GM23338 (cell line): Measurements from ENCODE around the gene PID1.

ENCODE experiments used
- CREB1 ChIP-seq: fragments of 250-450 bp; sonication (Bioruptor Pico); IDR thresholded peaks from 2 replicates; pipeline ENCODE4 v1.5.0; 2020; ENCODE audit warnings: low read depth, mild to moderate bottlenecking, moderate library complexity
- EZH2 ChIP-seq: fragments of 200-600 bp; sonication (generic); IDR thresholded peaks from one replicate; pipeline ENCODE4 v1.8.0; 2017; ENCODE audit warnings: antibody characterized with exemption, mild to moderate bottlenecking, low read depth; ENCODE audit not compliant: unreplicated experiment
- EZH2phosphoT487 ChIP-seq: fragments of 200-600 bp; sonication (generic); IDR thresholded peaks from one replicate; pipeline ENCODE4 v1.8.1; 2018; ENCODE audit warnings: antibody characterized with exemption; ENCODE audit not compliant: unreplicated experiment
- POLR2AphosphoS5 ChIP-seq: IDR thresholded peaks from 2 replicates; pipeline ENCODE4 v1.6.1; 2016; ENCODE audit warnings: antibody characterized with exemption, low read depth
- ZNF114 ChIP-seq: fragments of 250-450 bp; sonication (Bioruptor Pico); IDR thresholded peaks from 2 replicates; pipeline ENCODE4 v1.5.0; 2020; ENCODE audit warnings: mild to moderate bottlenecking, moderate library complexity
- TF ChIP-seq, protein P1 (sequence below), 2 experiments: fragments of 200-600 bp in 1 of 2; sonication (generic) in 1 of 2; conservative IDR thresholded peaks; 2 replicates each; pipeline versions ENCODE4 v1.5.1 to v1.6.1; 2016 to 2017; ENCODE audit warnings: antibody characterized with exemption in 2 of 2, low read depth in 2 of 2, mild to moderate bottlenecking in 2 of 2, moderate library complexity in 1 of 2
- TF ChIP-seq, protein P2 (sequence below): IDR thresholded peaks from one replicate; pipeline ENCODE4 v1.6.1; 2018; ENCODE audit warnings: antibody characterized with exemption; ENCODE audit not compliant: unreplicated experiment
- TF ChIP-seq, protein P3 (sequence below): IDR thresholded peaks from 2 replicates; pipeline ENCODE4 v1.6.1; 2016; ENCODE audit warnings: antibody characterized with exemption

DNA sequence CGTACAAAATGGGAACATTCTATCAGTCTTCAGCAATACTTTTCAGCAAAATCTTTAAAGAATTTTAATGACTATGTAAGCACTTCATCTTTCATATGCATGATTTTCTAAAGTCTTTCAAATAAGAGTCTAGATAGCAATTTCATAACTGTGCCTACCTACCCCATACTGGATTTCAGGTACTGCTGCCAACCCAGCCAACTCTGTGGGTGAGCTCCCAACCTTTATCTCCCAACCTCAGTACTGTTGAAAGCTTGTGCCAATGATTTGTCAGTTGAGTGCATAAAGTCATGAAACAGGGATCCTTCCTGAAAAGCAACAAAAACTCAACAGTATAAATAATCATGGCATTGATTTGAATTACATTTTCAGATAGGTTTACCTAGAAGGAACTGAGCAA is 296.9 kb downstream of the PID1 start:
- TF ChIP-seq, protein P1, sequence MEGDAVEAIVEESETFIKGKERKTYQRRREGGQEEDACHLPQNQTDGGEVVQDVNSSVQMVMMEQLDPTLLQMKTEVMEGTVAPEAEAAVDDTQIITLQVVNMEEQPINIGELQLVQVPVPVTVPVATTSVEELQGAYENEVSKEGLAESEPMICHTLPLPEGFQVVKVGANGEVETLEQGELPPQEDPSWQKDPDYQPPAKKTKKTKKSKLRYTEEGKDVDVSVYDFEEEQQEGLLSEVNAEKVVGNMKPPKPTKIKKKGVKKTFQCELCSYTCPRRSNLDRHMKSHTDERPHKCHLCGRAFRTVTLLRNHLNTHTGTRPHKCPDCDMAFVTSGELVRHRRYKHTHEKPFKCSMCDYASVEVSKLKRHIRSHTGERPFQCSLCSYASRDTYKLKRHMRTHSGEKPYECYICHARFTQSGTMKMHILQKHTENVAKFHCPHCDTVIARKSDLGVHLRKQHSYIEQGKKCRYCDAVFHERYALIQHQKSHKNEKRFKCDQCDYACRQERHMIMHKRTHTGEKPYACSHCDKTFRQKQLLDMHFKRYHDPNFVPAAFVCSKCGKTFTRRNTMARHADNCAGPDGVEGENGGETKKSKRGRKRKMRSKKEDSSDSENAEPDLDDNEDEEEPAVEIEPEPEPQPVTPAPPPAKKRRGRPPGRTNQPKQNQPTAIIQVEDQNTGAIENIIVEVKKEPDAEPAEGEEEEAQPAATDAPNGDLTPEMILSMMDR (conservative IDR thresholded peaks at IDR 0.05; ENCODE audit: low read depth in 2 of 2): no peak
- TF ChIP-seq POLR2AphosphoS5: no peak
- TF ChIP-seq EZH2phosphoT487: no peak
- no peak for TF ChIP-seq CREB1 (CRISPR knock-in tag)
- TF ChIP-seq, protein P2, sequence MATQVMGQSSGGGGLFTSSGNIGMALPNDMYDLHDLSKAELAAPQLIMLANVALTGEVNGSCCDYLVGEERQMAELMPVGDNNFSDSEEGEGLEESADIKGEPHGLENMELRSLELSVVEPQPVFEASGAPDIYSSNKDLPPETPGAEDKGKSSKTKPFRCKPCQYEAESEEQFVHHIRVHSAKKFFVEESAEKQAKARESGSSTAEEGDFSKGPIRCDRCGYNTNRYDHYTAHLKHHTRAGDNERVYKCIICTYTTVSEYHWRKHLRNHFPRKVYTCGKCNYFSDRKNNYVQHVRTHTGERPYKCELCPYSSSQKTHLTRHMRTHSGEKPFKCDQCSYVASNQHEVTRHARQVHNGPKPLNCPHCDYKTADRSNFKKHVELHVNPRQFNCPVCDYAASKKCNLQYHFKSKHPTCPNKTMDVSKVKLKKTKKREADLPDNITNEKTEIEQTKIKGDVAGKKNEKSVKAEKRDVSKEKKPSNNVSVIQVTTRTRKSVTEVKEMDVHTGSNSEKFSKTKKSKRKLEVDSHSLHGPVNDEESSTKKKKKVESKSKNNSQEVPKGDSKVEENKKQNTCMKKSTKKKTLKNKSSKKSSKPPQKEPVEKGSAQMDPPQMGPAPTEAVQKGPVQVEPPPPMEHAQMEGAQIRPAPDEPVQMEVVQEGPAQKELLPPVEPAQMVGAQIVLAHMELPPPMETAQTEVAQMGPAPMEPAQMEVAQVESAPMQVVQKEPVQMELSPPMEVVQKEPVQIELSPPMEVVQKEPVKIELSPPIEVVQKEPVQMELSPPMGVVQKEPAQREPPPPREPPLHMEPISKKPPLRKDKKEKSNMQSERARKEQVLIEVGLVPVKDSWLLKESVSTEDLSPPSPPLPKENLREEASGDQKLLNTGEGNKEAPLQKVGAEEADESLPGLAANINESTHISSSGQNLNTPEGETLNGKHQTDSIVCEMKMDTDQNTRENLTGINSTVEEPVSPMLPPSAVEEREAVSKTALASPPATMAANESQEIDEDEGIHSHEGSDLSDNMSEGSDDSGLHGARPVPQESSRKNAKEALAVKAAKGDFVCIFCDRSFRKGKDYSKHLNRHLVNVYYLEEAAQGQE: no peak
- TF ChIP-seq, protein P3, sequence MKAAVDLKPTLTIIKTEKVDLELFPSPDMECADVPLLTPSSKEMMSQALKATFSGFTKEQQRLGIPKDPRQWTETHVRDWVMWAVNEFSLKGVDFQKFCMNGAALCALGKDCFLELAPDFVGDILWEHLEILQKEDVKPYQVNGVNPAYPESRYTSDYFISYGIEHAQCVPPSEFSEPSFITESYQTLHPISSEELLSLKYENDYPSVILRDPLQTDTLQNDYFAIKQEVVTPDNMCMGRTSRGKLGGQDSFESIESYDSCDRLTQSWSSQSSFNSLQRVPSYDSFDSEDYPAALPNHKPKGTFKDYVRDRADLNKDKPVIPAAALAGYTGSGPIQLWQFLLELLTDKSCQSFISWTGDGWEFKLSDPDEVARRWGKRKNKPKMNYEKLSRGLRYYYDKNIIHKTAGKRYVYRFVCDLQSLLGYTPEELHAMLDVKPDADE: no peak
- TF ChIP-seq ZNF114 (CRISPR knock-in tag): no peak
- no peak for TF ChIP-seq EZH2
